ENCODE data around the gene KDM2A.
"Not testable (repeated sequence)": the region's sequence is repeated elsewhere in the genome, so short reads cannot be mapped to it uniquely, and the experiment has no call there.

Gene KDM2A

DNA sequence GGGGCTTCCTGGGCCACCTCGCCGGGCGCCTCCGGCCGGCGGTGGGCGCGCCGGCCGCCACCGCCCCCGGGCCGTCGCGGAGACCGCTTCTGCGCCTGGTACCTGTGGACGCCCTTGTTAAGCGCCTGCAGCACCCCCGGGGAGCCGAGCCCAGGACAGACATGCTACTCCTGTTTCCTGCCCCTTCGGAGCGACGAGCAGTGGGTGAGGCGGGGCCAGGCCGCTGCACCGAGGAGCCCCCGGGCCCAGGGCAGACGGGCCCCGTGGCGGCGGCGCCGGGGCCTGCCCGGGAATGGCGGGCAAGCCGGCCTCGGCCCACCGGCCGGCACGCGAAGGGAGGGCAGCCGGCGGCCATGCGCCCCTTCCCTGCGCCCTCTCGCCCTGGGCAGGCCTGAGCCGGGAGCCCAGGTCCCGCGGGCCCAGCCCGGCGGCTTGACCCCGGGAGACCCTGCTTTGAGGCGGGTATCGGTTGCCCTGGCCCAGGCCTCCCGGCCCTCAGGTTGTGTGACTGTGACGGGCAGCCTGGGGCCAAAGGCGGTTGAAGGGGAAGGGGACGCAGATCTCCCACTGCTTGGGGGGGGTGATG is 789 bp upstream of the KDM2A start:
- DNase-seq (ENCODE audit: low read depth) = peak; percentile 44

DNA sequence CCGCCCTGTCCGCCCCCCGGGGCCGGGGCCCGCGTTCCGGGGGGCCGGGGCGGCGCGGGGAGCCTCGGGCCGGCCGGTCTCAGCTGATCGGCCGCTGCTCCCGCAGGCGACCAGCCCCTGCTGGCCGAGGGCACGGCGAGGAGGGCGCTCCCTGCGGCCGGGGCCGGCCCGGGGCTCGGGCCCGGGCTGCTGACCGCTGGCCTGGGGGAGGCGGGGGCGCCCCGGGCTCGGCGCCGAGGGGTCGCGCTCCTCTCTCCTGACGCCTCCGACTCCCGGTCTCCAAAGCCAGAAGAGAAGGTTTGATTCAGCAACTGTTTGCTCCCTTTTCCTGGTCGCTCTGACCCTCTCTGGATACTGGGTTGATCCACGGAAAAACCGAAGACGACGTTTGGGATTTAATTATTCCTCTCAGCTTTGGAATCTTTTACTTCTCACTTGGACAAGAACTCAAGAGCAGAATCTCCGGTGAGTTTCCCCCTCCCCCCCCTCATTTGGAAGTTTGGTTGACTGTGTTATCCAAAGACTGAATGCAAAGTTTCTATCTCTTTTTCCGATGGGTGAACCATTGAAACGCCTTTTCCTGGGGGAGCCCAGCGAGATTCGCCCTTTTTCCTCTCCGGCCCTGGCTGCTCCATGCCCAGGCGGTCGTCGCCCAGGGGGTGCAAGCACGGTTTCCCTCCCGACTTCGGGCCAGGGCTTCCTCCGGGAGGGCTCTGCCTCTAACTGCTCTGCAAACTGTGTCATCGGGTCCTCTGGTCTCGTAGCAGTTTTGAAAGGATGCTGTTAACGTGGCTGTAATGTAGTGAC is 725 bp downstream of the KDM2A start:
- DNase-seq (ENCODE audit: low read depth) = no peak

DNA sequence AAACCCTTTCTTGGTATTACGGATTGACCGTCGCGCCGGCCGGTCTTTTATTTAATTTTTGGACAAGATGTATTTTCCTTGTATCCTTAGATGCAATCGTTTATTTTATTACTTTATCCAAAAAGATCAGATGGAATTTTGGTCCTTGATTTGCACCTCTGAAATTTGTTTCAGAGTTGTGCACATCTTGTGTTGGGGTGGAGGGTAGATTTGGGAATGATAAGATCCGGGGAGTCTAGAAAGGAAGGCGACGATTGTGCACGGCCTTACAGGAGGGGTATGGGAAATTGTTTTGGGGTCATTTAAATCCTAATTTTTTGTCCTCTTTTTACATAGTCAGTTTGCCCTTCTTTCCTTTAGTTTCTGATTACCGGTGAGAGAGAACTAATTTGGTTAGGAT is 1.4 kb downstream of the KDM2A start:
- DNase-seq (ENCODE audit: low read depth) = no peak

DNA sequence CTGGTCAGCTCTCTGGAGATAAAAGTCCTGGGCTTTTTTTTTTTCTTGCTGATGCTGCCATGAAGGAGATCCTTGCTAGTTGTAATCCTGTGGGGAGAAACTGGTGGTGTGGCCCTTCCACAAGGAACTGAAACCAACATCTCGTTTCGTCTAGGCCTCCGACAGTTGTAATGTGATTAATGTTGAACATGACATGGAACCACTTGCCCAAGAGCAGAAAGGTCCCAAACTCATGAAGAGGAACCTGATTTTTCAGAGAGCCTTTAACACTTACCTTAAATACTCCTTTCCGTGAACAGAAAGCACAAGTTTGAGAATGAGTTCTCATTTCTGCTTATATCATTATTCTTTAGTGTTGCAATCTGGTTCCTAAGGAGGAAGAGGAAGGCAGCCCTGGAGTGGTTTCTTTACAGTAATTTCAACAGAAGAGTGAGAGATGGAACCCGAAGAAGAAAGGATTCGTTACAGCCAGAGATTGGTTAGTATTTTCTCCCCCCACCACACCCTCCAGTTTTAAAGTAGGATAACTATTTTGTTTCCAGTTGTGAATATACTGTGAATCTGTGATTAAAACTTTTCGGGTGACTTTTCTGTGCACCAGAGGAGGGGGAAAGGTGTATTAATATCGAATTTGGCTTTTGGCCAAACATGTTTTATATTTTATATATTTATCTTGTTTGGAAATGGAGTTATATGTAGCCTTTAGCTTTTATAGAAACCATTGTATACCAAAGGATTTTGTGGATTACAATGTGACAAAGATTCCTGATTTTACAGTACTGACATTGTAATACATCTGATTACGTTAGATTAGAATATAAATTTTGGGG is 2.0 kb downstream of the KDM2A start:
- no peak for DNase-seq (ENCODE audit: low read depth)

DNA sequence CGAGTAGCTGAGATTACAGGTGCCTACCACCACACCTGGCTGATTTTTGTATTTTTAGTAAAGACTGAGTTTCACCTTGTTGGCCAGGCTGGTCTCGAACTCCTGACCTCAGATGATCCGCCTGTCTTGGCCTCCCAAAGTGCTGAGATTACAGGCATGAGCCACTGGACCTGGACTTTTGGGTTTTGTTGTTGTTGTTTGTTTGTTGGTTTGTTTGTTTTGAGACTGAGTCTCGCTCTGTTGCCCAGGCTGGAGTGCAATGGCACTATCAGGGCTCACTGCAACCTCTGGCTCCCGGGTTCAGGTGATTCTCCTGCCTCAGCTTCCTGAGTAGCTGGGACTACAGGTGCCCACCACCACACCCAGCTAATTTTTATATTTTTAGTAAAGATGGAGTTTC is 4.7 kb downstream of the KDM2A start:
- DNase-seq (ENCODE audit: low read depth) = not testable (repeated sequence)

DNA sequence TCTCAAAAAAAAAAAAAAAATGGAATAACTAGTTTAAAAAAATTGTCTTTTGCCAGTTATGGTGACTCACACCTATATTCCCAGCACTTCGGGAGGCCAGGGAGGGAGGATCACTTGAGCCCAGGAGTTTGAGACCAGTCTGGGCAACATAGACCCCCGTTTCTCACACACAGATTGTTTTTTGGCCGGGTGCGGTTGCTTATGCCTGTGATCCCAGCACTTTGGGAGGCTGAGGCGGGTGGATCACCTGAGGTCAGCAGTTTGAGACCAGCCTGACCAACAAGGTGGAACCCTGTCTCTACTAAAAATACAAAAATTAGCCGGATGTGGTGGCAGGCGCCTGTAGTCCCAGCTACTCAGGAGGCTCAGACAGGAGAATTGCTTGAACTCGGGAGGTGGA is 7.2 kb downstream of the KDM2A start:
- DNase-seq (ENCODE audit: low read depth) = not testable (repeated sequence)

DNA sequence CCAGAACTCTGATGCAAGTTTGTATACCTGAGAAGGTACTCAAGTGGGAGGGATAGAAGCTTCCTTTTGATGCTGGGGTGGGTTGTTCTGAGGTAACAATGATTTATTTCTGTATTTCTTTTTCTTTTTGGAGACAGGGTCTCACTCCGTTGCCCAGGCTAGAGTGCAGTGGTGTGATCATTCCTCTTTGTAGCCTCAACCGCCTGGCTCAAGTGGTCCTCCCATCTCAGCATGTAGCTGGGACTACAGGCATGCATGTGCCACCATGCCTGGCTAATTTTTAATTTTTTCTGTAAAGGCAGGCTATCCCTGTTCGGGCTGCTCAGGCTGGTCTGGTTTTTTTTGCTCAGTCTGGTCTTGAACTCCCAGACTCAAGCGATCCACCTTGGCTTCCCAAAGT is 7.9 kb downstream of the KDM2A start:
- DNase-seq (ENCODE audit: low read depth) = no peak

DNA sequence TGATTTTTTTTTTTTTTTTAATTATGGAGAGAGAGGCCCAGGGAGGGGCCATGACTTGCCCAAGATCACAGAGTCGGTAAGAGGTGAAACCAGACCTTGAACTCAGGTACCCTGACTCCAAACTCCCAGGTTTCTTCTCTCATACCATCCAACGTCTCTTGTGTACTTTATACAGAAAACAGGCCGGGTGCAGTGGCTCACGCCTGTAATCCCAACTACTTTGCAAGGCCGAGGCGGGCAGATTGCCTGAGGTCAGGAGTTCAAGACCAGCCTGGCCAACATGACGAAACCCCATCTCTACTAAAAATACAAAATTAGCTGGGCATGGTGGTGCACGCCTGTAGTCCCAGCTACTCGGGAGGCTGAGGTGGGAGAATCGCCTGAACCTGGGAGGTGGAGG is 11.8 kb downstream of the KDM2A start:
- not testable (repeated sequence) for DNase-seq (ENCODE audit: low read depth)

DNA sequence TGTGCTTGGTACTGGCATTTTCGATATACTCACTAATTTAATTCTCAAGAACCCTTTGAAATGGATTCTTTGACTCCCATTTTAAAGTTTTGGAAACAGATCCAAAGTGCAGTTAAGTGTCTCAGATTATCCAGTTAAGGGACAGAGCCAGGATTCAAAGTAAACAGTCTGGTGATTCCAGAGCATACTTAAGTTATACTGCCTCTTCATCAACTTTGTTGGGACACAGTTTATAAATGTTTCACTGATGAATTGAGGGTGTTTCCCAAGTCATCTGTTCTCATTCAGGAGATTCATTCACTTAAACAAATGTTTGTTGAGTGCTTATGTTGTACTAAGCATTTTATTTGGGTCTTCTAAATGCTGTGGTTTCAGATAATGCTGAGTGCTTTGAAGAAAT is 17.1 kb downstream of the KDM2A start:
- no peak for DNase-seq (ENCODE audit: low read depth)

DNA sequence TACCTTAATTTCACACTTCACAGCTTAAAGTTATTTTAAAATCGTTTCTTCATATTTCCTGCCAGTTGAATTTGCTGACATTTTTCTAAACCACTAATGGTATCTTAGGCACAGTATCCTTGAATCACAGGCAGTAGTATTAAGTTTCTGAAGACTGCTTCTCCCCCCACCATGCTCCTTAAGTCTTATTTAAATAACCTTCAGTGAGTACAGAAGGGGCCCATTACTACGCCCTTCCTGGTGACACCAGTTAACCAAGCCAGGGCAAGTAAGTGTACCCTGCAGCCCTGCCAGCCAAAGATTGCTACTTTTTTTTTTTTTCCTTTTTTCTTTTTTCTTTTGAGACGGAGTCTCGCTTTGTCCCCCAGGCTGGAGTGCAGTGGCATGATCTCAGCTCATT is 19.9 kb downstream of the KDM2A start:
- DNase-seq (ENCODE audit: low read depth) = no peak

DNA sequence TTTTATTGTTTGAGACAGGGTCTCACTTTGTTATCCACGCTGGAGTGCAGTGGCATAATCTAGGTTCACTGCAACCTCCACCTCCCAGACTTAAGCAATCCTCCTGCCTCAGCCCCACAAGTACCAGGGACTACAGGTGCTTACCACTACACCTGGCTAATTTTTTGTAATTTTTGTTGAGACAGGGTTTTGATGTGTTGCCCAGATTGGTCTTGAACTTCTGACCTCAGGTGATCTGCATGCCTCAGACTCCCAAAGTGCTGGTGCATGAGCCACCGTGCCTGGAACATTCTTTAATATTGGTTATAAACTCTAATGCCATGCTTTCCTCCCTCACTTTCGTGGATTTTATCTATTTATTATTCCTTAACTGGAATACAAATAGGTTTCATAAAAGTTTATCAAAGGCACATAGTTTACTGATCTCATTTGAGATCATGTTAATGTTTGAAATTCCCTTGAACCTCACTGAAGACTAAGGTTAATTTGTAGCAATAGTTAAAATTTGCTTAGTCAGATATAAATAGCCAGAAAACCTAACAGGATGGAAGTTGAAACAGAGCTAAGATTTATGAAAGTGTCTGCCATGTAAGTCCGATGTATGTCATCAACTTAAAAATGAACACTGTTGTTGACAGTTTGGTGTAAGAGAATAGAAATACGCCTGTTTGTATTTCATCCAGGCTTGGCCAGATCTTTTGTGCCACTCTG is 27.6 kb downstream of the KDM2A start:
- no peak for DNase-seq (ENCODE audit: low read depth)

DNA sequence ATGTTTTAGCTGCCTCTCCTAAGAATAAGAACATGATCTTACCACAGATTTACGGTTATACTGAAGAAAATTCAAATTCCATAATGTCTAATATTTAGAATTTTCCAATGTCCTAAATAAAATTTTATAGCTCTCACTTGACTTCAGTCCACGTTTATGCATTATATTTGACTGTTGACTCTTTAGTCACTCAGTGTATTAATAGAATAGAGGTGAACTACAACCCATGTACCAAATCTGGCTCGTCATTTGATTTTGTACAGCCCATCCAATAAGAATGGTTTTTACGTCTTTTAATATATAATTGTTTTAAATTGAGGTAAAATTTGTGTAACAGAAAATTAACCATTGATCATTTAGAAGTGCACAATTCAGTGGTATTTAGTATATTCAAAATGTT is 34.9 kb downstream of the KDM2A start:
- DNase-seq (ENCODE audit: low read depth) = no peak

DNA sequence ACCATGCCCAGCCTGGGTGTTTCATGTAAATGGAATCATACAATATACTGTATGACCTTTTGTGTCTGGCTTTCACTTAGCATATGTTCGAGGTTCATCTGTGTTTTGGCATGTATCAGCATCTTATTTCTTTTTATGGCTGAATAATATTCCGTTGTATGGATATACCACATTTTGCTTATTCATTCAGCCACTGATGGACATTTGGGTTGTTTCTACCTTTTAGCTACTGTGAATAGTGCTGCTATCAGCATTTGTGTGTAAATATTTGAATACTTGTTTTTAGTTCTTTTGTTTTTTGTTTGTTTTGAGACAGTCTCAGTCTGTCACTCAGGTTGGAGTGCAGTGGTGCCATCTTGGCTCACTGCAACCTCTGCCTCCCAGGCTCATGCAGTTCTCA is 35.7 kb downstream of the KDM2A start:
- DNase-seq (ENCODE audit: low read depth) = no peak

DNA sequence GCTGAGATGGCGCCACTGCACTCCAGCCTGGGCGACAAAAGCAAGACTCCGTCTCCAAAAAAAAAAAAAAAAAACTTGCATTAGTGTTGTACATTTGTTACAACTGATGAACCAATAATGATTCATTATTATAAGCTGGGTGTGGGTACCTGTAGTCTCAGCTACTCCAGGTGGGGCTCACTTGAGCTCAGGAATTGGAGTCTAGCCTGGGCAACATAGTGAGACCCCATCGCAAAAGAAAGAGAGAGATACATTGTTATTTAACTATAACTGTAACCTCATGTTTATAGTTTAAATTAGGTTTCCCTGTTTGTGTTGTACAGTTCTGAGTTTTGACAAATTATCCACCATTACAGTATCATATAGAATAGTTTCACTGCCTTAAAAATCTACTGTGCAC is 38.6 kb downstream of the KDM2A start:
- DNase-seq (ENCODE audit: low read depth) = no peak

DNA sequence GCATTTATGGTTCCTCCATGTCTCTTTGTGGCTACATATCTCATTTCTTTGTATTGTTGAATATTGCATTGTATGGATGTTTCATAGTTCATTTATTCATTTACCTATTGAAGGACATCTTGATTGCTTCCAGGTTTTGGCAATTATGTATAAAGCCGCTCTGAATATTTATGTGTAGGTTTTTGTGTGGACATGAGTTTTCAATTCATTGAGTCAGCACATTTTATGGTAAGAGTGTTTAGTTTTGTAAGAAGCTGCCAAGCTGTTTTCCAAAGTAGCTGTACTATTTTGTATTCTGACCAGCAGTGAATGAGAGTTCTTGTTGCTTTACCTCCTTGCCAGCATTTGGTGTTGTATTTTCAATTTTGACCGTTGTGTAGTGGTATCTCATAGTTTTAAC is 39.2 kb downstream of the KDM2A start:
- DNase-seq (ENCODE audit: low read depth) = no peak

DNA sequence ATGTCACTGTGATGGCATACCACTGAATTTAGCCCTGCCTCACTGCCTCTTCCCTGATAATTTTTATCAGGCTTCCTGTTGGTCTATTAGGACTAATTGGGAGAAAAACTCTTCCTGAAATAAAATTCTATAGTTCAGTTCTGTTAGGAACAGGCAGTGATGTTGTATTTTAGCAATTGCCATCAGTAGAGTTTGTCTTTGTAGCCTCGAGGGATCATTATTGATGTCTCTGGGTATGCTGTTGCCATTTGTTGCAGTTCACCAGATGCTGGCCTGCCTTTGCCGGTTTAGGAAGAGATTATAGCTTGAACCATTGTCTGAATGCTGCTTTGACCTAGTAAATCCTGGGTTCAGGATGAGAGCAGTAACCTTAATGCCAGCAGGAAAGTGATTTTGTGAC is 41.0 kb downstream of the KDM2A start:
- DNase-seq (ENCODE audit: low read depth) = no peak

DNA sequence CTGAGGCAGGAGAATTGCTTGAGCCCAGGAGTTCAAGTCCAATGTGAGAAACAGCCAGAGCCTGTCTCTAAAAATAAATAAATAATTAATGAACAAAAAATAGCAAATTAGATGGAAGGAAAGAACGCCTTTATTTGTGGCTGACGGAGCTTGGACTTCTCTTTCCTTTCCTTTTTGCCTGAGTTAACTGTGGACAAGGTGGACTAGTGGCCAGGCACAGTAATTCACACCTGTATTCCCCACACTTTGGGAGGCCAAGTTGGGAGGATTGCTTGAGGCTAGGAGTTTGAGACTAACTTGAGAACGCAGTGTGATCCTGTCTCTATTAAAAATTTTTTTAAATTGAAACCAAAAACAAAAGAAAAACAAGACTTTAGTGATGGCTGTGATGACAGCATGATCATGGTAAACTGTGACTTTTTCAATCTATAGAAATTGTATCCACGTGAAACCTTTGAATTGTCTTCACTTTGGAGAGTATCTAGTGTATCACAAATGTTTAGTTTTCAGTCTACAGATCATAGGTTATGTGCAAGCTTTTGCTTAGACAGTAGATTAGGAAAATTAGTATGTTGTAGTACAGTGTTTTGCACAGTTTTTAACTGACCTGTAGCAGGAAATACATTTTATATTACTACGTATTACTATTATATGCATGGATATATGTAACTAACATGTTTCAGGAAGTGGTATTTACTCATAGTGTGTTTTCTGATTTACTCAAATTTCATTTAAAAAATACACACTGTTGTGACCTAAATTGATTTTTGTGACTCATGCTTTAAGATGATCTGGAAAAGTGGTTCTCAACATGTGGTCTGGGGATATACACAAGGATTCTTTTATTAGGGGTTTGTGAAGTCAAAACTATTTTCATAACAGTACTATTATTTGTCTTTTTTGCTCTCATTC is 42.1 kb downstream of the KDM2A start:
- no peak for DNase-seq (ENCODE audit: low read depth)

DNA sequence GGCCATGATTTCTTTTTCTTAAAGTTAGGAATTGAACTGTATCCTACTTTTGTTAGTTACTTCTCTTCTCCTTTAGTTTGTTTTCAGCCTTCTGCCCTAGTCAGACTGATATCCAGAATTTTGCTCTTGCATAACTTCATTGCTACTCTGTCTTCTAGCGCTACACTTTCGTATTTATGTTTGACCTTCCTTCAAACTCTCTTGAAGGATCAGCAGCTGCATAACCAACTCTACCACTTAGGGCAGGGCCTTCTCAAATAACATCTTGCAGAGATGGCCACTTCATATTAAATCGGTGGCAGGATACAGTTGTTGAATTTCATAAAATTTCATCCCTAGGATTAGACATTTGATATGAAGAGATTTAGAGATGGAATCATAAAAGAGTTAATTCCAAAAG is 43.9 kb downstream of the KDM2A start:
- no peak for DNase-seq (ENCODE audit: low read depth)

DNA sequence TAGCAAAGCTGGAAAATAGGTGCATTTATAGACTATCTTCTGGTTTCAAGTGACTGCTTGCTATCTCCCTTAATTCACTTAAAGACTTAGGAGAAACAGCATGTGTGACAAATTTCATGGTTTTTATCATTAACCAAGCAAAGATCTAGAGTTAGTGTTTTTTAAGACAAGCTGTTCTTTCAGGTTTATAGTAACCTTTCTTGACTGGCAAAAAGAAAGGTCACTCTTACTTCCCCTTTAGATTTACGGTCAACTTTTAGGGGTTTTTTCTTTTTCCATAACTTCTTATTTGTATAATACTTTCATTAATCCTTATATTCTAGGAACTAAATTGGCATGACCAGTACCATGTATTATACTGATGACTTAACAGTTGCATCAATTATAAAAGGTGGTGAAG is 46.6 kb downstream of the KDM2A start:
- no peak for DNase-seq (ENCODE audit: low read depth)

DNA sequence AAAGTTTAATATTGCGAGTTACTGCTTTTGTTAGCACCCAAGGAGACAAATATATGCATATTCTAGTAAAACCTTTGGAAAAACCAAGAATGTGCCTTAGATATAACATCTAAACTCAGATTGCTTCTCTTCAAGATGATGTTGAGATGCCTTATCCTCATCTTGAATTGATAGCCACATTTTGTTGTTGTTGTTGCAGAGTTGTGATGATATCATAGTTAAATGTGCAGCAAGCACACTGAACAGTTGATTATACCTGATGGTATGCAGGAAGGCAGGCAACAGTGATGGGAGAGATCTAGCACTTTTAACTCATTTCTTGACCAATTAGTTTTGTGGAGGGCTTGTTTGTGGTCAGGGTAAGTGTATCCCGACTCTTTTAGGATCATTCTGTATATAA is 48.0 kb downstream of the KDM2A start:
- no peak for DNase-seq (ENCODE audit: low read depth)

DNA sequence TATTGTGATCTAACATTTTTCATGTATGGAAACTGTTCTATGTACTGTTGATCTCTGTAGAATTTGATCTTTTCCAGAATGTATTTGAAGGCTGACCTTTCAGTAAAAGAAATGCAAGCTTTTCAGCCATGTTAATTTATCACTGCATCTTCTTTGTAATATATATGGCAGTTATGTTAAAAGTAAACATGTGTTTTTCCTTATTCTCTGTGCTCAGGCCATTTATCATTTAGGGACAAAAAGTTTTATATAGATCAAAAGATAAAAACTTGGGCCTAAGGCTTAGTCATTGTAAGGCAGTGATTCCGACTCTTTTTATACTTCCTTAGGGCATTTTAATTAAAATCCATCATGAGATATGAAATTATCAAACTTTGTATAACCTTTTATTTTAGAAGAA is 48.7 kb downstream of the KDM2A start:
- no peak for DNase-seq (ENCODE audit: low read depth)

Measured in activated gamma-delta T cell treated with anti-CD3 and anti-CD28 coated beads, Interleukin-2, amount 50 U/mL, for 16 hours (primary cell).